Measurements from ENCODE around the gene BEGAIN. TPM values are rescaled to one million over a fixed set of nuclear protein-coding genes. Genes with fewer than 3 reads are reported as not detected.

BEGAIN gene
- total and polyA plus RNA-seq, 9 of the 15 experiments (the other 6 are each of a cell fraction or from before 2014, with no cell fraction given) = 0.07 to 0.68 (median 0.55) TPM; not detected in 3

GRCh38 chr14:100539766-100540140, 47.5 kb downstream of the BEGAIN start:
- ChIA-PET CTCF (ENCODE audit: low intra/inter-chr PET ratio) (no interaction called here), POLR2A (no interaction called here)
- in situ Hi-C loops (cut with MboI) = no loop called here
- intact Hi-C loops (cut with micrococcal nuclease) = no loop called here
- ATAC-seq = no peak
- WGBS (ENCODE audit: insufficient coverage, low coverage, missing lambda C conversion rate) = 72% methylated on average over 5 of the region's 13 CpGs
- DNase-seq (ENCODE audit: extremely low read depth in 1 of 4, low spot score in 3 of 4) = no peak
- no peak overlapping the region for H3K4me2 ChIP-seq (ENCODE audit: insufficient read depth, low read length)
- no peak overlapping the region for H3K27ac ChIP-seq (ENCODE audit: extremely low read depth, low read depth, low read length)
- no peak overlapping the region for H3K4me3 ChIP-seq
- no peaks in the 10 kb centered on the region for H3K9me1 ChIP-seq (ENCODE audit: control insufficient read depth, insufficient read depth, low read length)
- H2AFZ ChIP-seq (ENCODE audit: low read depth, low read length) = no peak overlapping the region
- no peak for FAIRE-seq
- H3K79me2 ChIP-seq (ENCODE audit: control insufficient read depth, insufficient read depth, low read length) = no peaks in the 10 kb centered on the region
- no peaks in the 10 kb centered on the region for H3K27me3 ChIP-seq (ENCODE audit: control insufficient read depth in 2 of 2, insufficient read depth in 2 of 2, low read length in 2 of 2)
- BruUV-seq (replicated peaks) = no TSS peak
- no peaks in the 10 kb centered on the region for H3K36me3 ChIP-seq (ENCODE audit: control insufficient read depth, insufficient read depth, low read length)
- peaks cover 0 to 40% of the 10 kb centered on the region in 2 experiments; a peak in 2 of 5 replicates for H3K4me1 ChIP-seq (replicated peaks in 1 of 2; ENCODE audit: control insufficient read depth in 2 of 2, insufficient read depth in 2 of 2, low read length in 2 of 2)
- H4K20me1 ChIP-seq (replicated peaks; ENCODE audit: control insufficient read depth, insufficient read depth, low read length) = no peaks in the 10 kb centered on the region
- H3K9me3 ChIP-seq (replicated peaks; ENCODE audit: control insufficient read depth, insufficient read depth, low read depth, low read length) = no peaks in the 10 kb centered on the region
- TF ChIP-seq ZNF431 (CRISPR knock-in tag; IDR thresholded peaks at IDR 0.05) = no peak
- no peak for TF ChIP-seq ZNF75A (CRISPR knock-in tag; IDR thresholded peaks at IDR 0.05)
- TF ChIP-seq, protein P1, sequence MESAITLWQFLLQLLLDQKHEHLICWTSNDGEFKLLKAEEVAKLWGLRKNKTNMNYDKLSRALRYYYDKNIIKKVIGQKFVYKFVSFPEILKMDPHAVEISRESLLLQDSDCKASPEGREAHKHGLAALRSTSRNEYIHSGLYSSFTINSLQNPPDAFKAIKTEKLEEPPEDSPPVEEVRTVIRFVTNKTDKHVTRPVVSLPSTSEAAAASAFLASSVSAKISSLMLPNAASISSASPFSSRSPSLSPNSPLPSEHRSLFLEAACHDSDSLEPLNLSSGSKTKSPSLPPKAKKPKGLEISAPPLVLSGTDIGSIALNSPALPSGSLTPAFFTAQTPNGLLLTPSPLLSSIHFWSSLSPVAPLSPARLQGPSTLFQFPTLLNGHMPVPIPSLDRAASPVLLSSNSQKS (CRISPR knock-in tag; IDR thresholded peaks at IDR 0.05) = no peak
- no peak for TF ChIP-seq SRF (CRISPR knock-in tag; IDR thresholded peaks at IDR 0.05)
- no peak for TF ChIP-seq WHSC1 (IDR thresholded peaks at IDR 0.05; ENCODE audit: low read length)
- TF ChIP-seq NUFIP1 (IDR thresholded peaks at IDR 0.05; ENCODE audit: partially characterized antibody) = no peak
- TF ChIP-seq ZNF589 (CRISPR knock-in tag; IDR thresholded peaks at IDR 0.05; ENCODE audit: low read depth) = no peak
- TF ChIP-seq SIRT6 (IDR thresholded peaks at IDR 0.05; ENCODE audit: low read depth, low read length) = no peak
- TF ChIP-seq ZNF644 (tag; IDR thresholded peaks at IDR 0.05; ENCODE audit: low read depth) = no peak
- TF ChIP-seq GTF2E2 (tag; IDR thresholded peaks at IDR 0.05) = no peak
- TF ChIP-seq, protein P2, sequence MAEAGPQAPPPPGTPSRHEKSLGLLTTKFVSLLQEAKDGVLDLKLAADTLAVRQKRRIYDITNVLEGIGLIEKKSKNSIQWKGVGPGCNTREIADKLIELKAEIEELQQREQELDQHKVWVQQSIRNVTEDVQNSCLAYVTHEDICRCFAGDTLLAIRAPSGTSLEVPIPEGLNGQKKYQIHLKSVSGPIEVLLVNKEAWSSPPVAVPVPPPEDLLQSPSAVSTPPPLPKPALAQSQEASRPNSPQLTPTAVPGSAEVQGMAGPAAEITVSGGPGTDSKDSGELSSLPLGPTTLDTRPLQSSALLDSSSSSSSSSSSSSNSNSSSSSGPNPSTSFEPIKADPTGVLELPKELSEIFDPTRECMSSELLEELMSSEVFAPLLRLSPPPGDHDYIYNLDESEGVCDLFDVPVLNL (CRISPR knock-in tag; IDR thresholded peaks at IDR 0.05; ENCODE audit: low read depth) = no peak
- no peak for TF ChIP-seq MIER1 (IDR thresholded peaks at IDR 0.05; ENCODE audit: low read depth)
- TF ChIP-seq, protein P3, sequence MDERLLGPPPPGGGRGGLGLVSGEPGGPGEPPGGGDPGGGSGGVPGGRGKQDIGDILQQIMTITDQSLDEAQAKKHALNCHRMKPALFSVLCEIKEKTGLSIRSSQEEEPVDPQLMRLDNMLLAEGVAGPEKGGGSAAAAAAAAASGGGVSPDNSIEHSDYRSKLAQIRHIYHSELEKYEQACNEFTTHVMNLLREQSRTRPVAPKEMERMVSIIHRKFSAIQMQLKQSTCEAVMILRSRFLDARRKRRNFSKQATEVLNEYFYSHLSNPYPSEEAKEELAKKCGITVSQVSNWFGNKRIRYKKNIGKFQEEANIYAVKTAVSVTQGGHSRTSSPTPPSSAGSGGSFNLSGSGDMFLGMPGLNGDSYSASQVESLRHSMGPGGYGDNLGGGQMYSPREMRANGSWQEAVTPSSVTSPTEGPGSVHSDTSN (CRISPR knock-in tag; IDR thresholded peaks at IDR 0.05; ENCODE audit: low read depth) = no peak
- TF ChIP-seq, protein P3 (tag; conservative IDR thresholded peaks at IDR 0.05; ENCODE audit: low read depth) = no peak
- H3K9ac ChIP-seq (ENCODE audit: insufficient read depth in 1 of 2, low read depth in 2 of 2, low read length in 2 of 2) = no peak overlapping the region

Measured in K562 (cell line).